Renal pelvis (tissue), 4 donors: ENCODE measurements around the gene P3H1. TPM values are rescaled to one million over a fixed set of nuclear protein-coding genes. Genes with fewer than 3 reads are reported as not detected.
A peak's percentile ranks its signal among the peaks of the same experiment; 100 is the strongest.

Experiments used
- DNase-seq: peaks from one replicate; pipeline ENCODE4 v3.0.0-alpha.2; 2013
- polyA plus RNA-seq, 3 donors: library from polyadenylated mRNA; unstranded; fragments of 120-200 nt; gene quantifications; one replicate each; pipeline ENCODE4 v1.2.1, GENCODE V29; 2013; ENCODE audit not compliant: insufficient read length in 3 of 3

Gene P3H1
- polyA plus RNA-seq, 3 donors = 68.8 to 73.5 (median 69.0) TPM

- DNase-seq = no peak
These were observed 18.8 kb downstream of the P3H1 start for GRCh38 chr1:42748021-42748420.

- DNase-seq = peak; percentile 54
These were observed 19.7 kb downstream of the P3H1 start for GRCh38 chr1:42747125-42747524.

GRCh38 chr1:42746436-42747105 is 20.3 kb downstream of the P3H1 start:
- DNase-seq = no peak

GRCh38 chr1:42745851-42746250 is 21.0 kb downstream of the P3H1 start:
- DNase-seq = no peak

GRCh38 chr1:42744148-42744413 is 22.7 kb downstream of the P3H1 start:
- DNase-seq = no peak

GRCh38 chr1:42743317-42744147 is 23.3 kb downstream of the P3H1 start:
- peak; percentile 34 for DNase-seq

- DNase-seq = no peak
These were observed 24.1 kb downstream of the P3H1 start for GRCh38 chr1:42742617-42743316.

- DNase-seq = no peak
These were observed 24.7 kb downstream of the P3H1 start for GRCh38 chr1:42742141-42742540.

GRCh38 chr1:42741706-42742105 is 25.1 kb downstream of the P3H1 start:
- DNase-seq = no peak

GRCh38 chr1:42740851-42741580 is 25.8 kb downstream of the P3H1 start:
- DNase-seq = peak; percentile 70

GRCh38 chr1:42739753-42740700 is 26.8 kb downstream of the P3H1 start, which contains the start of gene CLDN19:
CLDN19 (minus strand) TSS chr1:42740236; CDS start chr1:42740063, 173 bp downstream.
- peak; percentile 53 for DNase-seq

GRCh38 chr1:42738678-42739226 is 28.1 kb downstream of the P3H1 start:
- DNase-seq = no peak

- DNase-seq = no peak
These were observed 28.7 kb downstream of the P3H1 start for GRCh38 chr1:42737986-42738677.

GRCh38 chr1:42737257-42737656 is 29.6 kb downstream of the P3H1 start:
- no peak for DNase-seq

- DNase-seq = no peak
These were observed 30.1 kb downstream of the P3H1 start for GRCh38 chr1:42736571-42737200.

- no peak for DNase-seq
These were observed 30.7 kb downstream of the P3H1 start for GRCh38 chr1:42736152-42736551.

- DNase-seq = no peak
These were observed 31.2 kb downstream of the P3H1 start for GRCh38 chr1:42735477-42736105.

- no peak for DNase-seq
These were observed 31.8 kb downstream of the P3H1 start for GRCh38 chr1:42735056-42735455.
